Measurements from ENCODE around the gene GGCX. TPM values are rescaled to one million over a fixed set of nuclear protein-coding genes. Genes with fewer than 3 reads are reported as not detected.
A peak's percentile ranks its signal among the peaks of the same experiment; 100 is the strongest.
"Not testable (repeated sequence)": the region's sequence is repeated elsewhere in the genome, so short reads cannot be mapped to it uniquely, and the experiment has no call there.

GGCX gene
- total RNA-seq, 1 experiment from 2014 or later: 38.0 TPM

GRCh38 chr2:85549095-85549494, 12.2 kb downstream of the GGCX start:
- no peak overlapping the region for H3K4me3 ChIP-seq
- peaks cover 4% of the 10 kb centered on the region; the same call in 1 of the 2 replicates for H3K27me3 ChIP-seq (replicated peaks)
- peaks cover 10% of the 10 kb centered on the region for H3K4me1 ChIP-seq (replicated peaks)
- H3K9me3 ChIP-seq (replicated peaks): peaks cover 3% of the 10 kb centered on the region; the same call in 1 of the 2 replicates
- no peak for DNase-seq (ENCODE audit: low read depth in 1 of 2, low spot score in 2 of 2)
- H3K36me3 ChIP-seq: peaks cover 93% of the 10 kb centered on the region
- no peak overlapping the region for H3K27ac ChIP-seq

DNA sequence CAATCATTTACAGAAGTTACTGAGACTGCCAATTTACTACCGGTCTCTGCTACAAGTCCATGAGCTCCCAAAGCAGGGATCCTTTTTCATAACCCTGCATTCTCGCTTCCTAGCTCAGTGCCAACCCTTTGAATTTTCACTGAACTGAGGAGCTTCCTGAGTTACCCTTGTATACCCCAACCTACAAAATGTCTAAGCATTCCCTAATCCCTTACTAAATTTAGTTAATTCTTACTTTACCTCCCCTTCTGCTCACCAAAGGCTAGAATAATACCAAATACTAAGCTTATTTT, 12.7 kb downstream of the GGCX start:
- Histone ChIP-seq H3K27me3 (replicated peaks) (peaks cover 4% of the 10 kb centered on the region; the same call in 1 of the 2 replicates), H3K9me3 (replicated peaks) (peaks cover 3% of the 10 kb centered on the region; the same call in 1 of the 2 replicates), H3K27ac (no peak overlapping the region), H3K36me3 (peaks cover 94% of the 10 kb centered on the region), H3K4me3 (no peak overlapping the region), H3K4me1 (replicated peaks) (peaks cover 10% of the 10 kb centered on the region)
- no peak for DNase-seq (ENCODE audit: low read depth in 1 of 2, low spot score in 2 of 2)

DNA sequence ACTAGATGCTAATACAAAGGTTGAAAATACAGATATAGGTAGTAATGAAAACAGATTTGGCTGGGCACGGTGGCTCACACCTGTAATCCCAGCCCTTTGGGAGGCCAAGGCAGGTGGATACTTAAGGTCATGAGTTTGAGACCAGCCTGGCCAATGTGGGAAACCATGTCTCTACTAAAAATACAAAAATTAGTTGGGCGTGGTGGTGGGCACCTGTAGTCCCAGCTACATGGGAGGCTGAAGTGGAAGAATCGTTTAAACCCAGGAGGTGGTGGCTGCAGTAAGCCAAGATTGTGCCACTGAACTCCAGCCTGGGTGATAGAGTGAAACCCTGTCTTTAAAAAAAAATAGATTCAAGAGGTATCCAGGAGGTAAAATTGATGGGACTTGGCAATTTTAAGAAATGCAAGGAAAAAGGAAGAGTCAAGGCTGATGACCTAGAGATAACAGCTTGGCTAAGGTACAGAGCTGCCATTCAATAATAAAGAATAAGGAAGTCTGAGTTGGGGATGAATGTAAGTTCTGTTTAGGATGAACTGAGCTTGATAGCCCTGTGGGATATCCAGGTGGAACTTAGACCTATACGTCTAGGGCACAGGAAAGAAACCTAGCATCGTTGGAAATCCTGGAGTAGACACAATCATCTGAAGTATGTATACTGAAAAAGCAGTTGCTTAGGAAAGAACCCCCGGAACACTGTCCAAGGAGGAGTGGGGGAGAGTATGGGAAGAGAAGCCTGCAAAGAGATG, 13.3 kb downstream of the GGCX start:
- H3K4me1 ChIP-seq (replicated peaks): peaks cover 10% of the 10 kb centered on the region
- peak in 1 of 2 experiments; percentile 11 for DNase-seq (ENCODE audit: low read depth in 1 of 2, low spot score in 2 of 2)
- peaks cover 3% of the 10 kb centered on the region; the same call in 1 of the 2 replicates for H3K9me3 ChIP-seq (replicated peaks)
- H3K4me3 ChIP-seq: no peak overlapping the region
- H3K27ac ChIP-seq: no peak overlapping the region
- H3K36me3 ChIP-seq: peaks cover 97% of the 10 kb centered on the region
- H3K27me3 ChIP-seq (replicated peaks): peaks cover 4% of the 10 kb centered on the region; the same call in 1 of the 2 replicates

DNA sequence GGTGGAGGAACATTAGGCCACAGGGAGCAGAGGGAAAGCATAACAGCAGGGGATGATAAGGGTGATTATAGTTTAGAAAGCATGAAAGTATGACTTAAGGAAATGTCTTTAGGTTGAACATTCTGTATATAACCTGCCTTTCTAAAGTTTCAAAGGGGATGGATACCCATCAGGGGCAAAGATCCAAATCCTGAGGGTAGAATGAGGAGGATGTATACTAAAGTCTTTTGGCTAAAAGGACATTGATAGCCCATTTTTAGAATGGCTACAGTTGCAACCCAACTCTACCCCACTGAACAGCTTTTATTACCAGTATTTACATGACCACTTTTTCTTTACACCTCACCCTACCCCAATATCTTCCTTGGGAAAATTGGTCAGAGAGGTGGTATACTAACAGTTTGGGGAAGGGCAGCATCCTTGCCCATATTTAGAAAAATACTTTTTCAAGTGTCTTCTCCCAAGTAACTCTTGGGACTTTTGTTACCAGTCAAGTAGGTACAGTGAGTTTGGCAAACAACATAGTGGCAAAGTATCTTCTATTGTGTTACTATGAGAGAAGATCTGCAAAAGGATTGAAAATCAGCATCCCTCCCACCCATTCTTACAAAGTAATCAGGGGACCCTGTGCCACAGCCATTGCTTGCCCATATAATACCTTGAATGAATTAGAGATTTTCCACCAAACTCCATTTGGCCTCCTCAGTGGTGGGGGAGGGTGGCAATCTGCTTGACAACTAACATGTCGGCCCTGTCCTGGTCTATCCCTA, 14.0 kb downstream of the GGCX start:
- Histone ChIP-seq H3K27ac (peak overlapping the region; percentile 14; the same call in 1 of the 2 replicates), H3K4me1 (replicated peaks) (peaks cover 10% of the 10 kb centered on the region), H3K4me3 (no peak overlapping the region), H3K27me3 (replicated peaks) (peaks cover 4% of the 10 kb centered on the region; the same call in 1 of the 2 replicates), H3K36me3 (peaks cover 97% of the 10 kb centered on the region), H3K9me3 (replicated peaks) (peaks cover 3% of the 10 kb centered on the region; the same call in 1 of the 2 replicates)
- peak in 1 of 2 experiments; percentile 20 for DNase-seq (ENCODE audit: low read depth in 1 of 2, low spot score in 2 of 2)

DNA sequence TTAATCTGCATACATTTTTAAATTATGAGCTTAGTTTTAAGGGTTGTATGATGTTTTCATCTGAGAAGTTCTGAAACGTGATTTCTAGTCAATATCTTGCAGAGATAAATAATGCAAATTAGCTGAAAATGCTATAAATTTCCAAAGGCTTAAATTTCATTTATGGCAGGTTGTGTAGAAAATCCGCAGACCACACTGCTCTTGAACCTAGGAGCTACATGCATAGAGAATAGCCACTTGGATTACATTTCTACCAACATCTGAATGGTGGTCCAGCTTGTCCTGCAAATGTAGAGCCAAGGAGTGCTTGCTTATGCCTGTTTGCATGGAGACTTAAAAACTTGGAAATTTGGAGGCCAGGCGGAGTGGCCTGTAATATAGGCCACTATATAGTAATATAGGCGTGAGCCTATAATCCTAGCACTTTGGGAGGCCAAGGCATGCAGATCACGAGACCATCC, 15.5 kb downstream of the GGCX start:
- H3K9me3 ChIP-seq (replicated peaks): peaks cover 3% of the 10 kb centered on the region; the same call in 1 of the 2 replicates
- H3K27ac ChIP-seq: no peak overlapping the region
- no peak for DNase-seq (ENCODE audit: low read depth in 1 of 2, low spot score in 2 of 2)
- H3K4me3 ChIP-seq: no peak overlapping the region
- H3K4me1 ChIP-seq (replicated peaks): peaks cover 20% of the 10 kb centered on the region
- H3K27me3 ChIP-seq (replicated peaks): peaks cover 4% of the 10 kb centered on the region; the same call in 1 of the 2 replicates
- H3K36me3 ChIP-seq: peaks cover 97% of the 10 kb centered on the region

- H3K4me3 ChIP-seq; H3K27ac ChIP-seq; DNase-seq (ENCODE audit: low read depth in 1 of 2, low spot score in 2 of 2); H3K27me3 ChIP-seq (replicated peaks); H3K9me3 ChIP-seq (replicated peaks): not testable (repeated sequence)
- Histone ChIP-seq H3K36me3 (peaks cover 97% of the 10 kb centered on the region), H3K4me1 (replicated peaks) (peaks cover 18% of the 10 kb centered on the region)
Observed at GRCh38 chr2:85544915-85545779, 16.1 kb downstream of the GGCX start.

DNA sequence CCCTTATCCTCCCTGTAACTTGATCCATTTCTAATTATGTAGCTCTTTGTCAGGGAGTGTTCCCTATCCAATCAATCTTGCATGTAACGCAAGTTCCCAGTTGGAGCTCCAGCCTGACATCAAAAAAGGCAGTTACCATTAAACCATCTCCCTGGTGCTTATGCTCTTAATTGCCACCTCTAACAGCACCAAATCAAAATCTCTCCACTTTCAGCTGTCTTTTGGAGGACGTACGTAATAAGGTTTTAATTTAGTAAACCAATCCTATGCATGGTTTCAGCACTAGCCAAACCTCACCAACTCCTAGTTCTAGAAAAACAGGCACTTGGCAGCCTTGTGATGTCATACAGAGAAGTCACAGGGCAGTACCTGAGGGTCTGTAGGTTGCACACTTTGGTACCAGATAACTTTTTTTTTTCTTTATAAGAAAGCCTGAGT, 17.0 kb downstream of the GGCX start:
- H3K27me3 ChIP-seq (replicated peaks); H3K27ac ChIP-seq; H3K9me3 ChIP-seq (replicated peaks); DNase-seq (ENCODE audit: low read depth in 1 of 2, low spot score in 2 of 2); H3K4me3 ChIP-seq: not testable (repeated sequence)
- Histone ChIP-seq H3K36me3 (peaks cover 100% of the 10 kb centered on the region), H3K4me1 (replicated peaks) (peaks cover 12% of the 10 kb centered on the region)

GRCh38 chr2:85542777-85543176, 18.5 kb downstream of the GGCX start:
- no peak overlapping the region for H3K27ac ChIP-seq
- H3K4me1 ChIP-seq (replicated peaks): peaks cover 17% of the 10 kb centered on the region
- H3K36me3 ChIP-seq: peaks cover 93% of the 10 kb centered on the region
- H3K27me3 ChIP-seq (replicated peaks): peaks cover 4% of the 10 kb centered on the region; the same call in 1 of the 2 replicates
- no peak overlapping the region for H3K4me3 ChIP-seq
- DNase-seq (ENCODE audit: low read depth in 1 of 2, low spot score in 2 of 2): no peak
- peaks cover 3% of the 10 kb centered on the region; the same call in 1 of the 2 replicates for H3K9me3 ChIP-seq (replicated peaks)

GRCh38 chr2:85541753-85542457, 19.4 kb downstream of the GGCX start:
- Histone ChIP-seq H3K27ac (no peak overlapping the region), H3K27me3 (replicated peaks) (no peaks in the 10 kb centered on the region; the same call in 1 of the 2 replicates), H3K9me3 (replicated peaks) (no peaks in the 10 kb centered on the region), H3K36me3 (peaks cover 84% of the 10 kb centered on the region), H3K4me1 (replicated peaks) (peaks cover 26% of the 10 kb centered on the region), H3K4me3 (peak overlapping the region; percentile 94; the same call in 1 of the 2 replicates)
- no peak for DNase-seq (ENCODE audit: low read depth in 1 of 2, low spot score in 2 of 2)

- no peak for DNase-seq (ENCODE audit: low read depth in 1 of 2, low spot score in 2 of 2)
- Histone ChIP-seq H3K4me3 (peak overlapping the region; percentile 94), H3K9me3 (replicated peaks) (no peaks in the 10 kb centered on the region), H3K4me1 (replicated peaks) (peaks cover 32% of the 10 kb centered on the region), H3K27me3 (replicated peaks) (no peaks in the 10 kb centered on the region), H3K27ac (no peak overlapping the region), H3K36me3 (peaks cover 78% of the 10 kb centered on the region)
Observed at GRCh38 chr2:85541262-85541661, 20.0 kb downstream of the GGCX start.

- peak in 1 of 2 experiments; percentile 40 for DNase-seq (ENCODE audit: low read depth in 1 of 2, low spot score in 2 of 2)
- Histone ChIP-seq H3K4me1 (replicated peaks) (peaks cover 35% of the 10 kb centered on the region), H3K9me3 (replicated peaks) (no peaks in the 10 kb centered on the region), H3K27ac (peak overlapping the region; percentile 100), H3K27me3 (replicated peaks) (no peaks in the 10 kb centered on the region), H3K4me3 (peak overlapping the region; percentile 94), H3K36me3 (peaks cover 67% of the 10 kb centered on the region)
Observed at GRCh38 chr2:85540133-85540648, 21.1 kb downstream of the GGCX start.

- H3K27me3 ChIP-seq (replicated peaks): no peaks in the 10 kb centered on the region
- peak; percentile 74 to 75 for DNase-seq (ENCODE audit: low read depth in 1 of 2, low spot score in 2 of 2)
- H3K9me3 ChIP-seq (replicated peaks): no peaks in the 10 kb centered on the region
- H3K4me3 ChIP-seq: peak overlapping the region; percentile 94
- H3K4me1 ChIP-seq (replicated peaks): peaks cover 35% of the 10 kb centered on the region
- peaks cover 61% of the 10 kb centered on the region for H3K36me3 ChIP-seq
- H3K27ac ChIP-seq: peak overlapping the region; percentile 100
Observed at GRCh38 chr2:85539361-85540132, 21.7 kb downstream of the GGCX start.
